ENCODE measurements around the gene MARVELD3.

The MARVELD3 gene

DNA sequence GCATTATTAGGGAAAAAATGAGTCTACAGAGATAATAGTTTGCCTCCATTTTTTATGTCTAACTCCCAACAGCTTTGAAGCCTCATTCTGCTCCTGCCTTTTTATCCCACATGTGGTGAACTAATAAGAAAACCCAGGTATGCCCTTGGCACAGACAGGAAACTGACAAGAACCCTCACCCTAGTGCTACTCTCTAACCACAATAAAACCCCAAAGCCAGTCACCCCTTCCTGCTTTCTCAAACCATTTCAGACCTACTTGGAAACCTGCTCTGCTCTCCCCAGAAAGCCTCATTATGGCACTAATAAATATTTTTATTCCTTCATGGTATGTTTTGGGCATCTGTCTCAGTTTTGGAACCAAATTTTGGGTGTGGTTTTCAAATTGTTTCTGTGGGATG is 3.9 kb upstream of the MARVELD3 start:
- no peak overlapping the region for H3K27ac ChIP-seq (ENCODE audit: low read depth, low read length)
- H3K4me3 ChIP-seq (ENCODE audit: low read depth, low read length) = no peak overlapping the region
- peaks cover 3% of the 10 kb centered on the region for H3K4me1 ChIP-seq (ENCODE audit: control insufficient read depth, insufficient read depth, low read length, unreplicated experiment)
- H3K36me3 ChIP-seq (ENCODE audit: insufficient read depth, low read length) = no peaks in the 10 kb centered on the region
- no peaks in the 10 kb centered on the region for H3K79me2 ChIP-seq (ENCODE audit: control insufficient read depth, insufficient read depth, low read length, unreplicated experiment)
- no peak overlapping the region for H2AFZ ChIP-seq (ENCODE audit: low read length, unreplicated experiment)
- peaks cover 76% of the 10 kb centered on the region for H3K27me3 ChIP-seq (ENCODE audit: insufficient read depth, low read length)

DNA sequence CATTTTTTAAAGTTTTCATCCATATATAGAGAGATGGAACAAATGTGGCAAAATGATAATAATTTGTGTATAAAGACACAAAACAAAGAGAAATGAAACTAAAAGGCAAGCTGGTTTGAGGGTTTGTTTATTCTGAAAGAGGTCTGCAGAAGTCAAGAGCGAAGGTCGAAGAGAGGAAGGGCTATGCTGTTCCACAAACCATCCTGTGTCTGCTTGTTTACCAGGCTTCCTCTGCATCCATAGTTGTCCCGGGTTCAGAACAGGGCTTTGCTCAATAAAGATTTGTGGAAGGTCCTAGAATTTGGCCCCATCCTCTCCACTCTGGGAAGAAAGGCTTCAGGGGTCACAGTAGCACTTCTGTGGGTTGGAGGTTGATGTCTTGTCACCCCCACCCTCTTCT is 2.4 kb upstream of the MARVELD3 start:
- no peak overlapping the region for H3K4me3 ChIP-seq (ENCODE audit: low read depth, low read length)
- H3K27ac ChIP-seq (ENCODE audit: low read depth, low read length) = no peak overlapping the region
- no peaks in the 10 kb centered on the region for H3K79me2 ChIP-seq (ENCODE audit: control insufficient read depth, insufficient read depth, low read length, unreplicated experiment)
- peaks cover 3% of the 10 kb centered on the region for H3K4me1 ChIP-seq (ENCODE audit: control insufficient read depth, insufficient read depth, low read length, unreplicated experiment)
- H3K36me3 ChIP-seq (ENCODE audit: insufficient read depth, low read length) = no peaks in the 10 kb centered on the region
- H3K27me3 ChIP-seq (ENCODE audit: insufficient read depth, low read length) = peaks cover 76% of the 10 kb centered on the region
- H2AFZ ChIP-seq (ENCODE audit: low read length, unreplicated experiment) = no peak overlapping the region

DNA sequence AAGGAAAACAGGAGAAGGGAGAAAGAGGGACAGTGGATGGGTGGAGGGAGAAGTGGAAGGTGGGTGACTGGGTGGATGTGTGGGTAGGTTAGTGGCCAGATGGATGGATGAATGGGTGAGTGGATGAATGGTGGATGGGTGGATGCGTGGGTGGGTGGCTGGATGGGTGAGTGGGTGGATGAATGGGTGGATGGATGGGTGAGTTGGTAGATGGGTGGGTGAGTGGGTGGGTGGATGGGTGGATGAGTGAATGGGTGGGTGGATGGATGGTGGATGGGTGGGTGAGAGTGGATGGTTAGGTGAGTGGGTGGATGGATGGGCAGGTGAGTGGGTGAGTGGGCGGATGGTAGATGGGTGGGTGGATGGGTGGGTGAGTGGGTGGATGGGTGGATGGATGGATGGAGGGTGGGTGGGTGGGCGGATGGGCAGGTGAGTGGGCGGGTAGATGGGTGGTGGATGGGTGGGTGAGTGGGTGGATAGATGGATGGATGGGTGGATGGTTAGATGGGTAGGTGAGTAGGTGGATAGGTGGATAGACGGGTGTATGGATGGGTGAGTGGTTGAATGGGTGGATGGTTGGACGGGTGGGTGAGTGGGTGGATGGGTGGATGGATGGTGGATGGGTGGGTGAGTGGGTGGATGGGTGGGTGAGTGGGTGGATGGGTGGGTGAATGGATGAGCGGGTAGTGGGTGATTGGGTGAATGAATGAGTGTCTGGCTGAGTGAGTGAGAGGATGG is 702 bp upstream of the MARVELD3 start:
- H3K27ac ChIP-seq (ENCODE audit: low read depth, low read length) = no peak overlapping the region
- H3K79me2 ChIP-seq (ENCODE audit: control insufficient read depth, insufficient read depth, low read length, unreplicated experiment) = no peaks in the 10 kb centered on the region
- H3K27me3 ChIP-seq (ENCODE audit: insufficient read depth, low read length) = peaks cover 62% of the 10 kb centered on the region
- no peaks in the 10 kb centered on the region for H3K36me3 ChIP-seq (ENCODE audit: insufficient read depth, low read length)
- peaks cover 3% of the 10 kb centered on the region for H3K4me1 ChIP-seq (ENCODE audit: control insufficient read depth, insufficient read depth, low read length, unreplicated experiment)
- no peak overlapping the region for H2AFZ ChIP-seq (ENCODE audit: low read length, unreplicated experiment)
- H3K4me3 ChIP-seq (ENCODE audit: low read depth, low read length) = no peak overlapping the region

DNA sequence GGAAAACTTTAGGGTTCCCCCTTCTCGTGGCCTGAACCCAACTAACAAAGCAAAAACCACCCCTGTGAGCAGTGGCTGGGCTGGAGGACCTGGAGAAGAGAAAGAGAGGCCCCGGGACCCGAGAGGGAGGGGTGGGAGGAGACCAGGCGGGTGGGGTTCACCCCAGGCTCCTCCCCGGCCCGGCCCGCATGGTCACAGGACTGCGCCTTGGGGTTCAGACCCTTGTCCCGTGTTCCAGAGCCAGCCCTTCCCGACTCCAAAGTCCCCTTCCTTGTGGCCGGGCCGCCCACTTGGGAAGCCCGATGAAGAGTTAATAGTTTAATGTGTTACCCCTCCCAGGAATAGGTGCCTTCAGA is 852 bp downstream of the MARVELD3 start:
- Histone ChIP-seq H2AFZ (ENCODE audit: low read length, unreplicated experiment) (no peak overlapping the region), H3K27ac (ENCODE audit: low read depth, low read length) (no peak overlapping the region), H3K4me1 (ENCODE audit: control insufficient read depth, insufficient read depth, low read length, unreplicated experiment) (peaks cover 3% of the 10 kb centered on the region), H3K79me2 (ENCODE audit: control insufficient read depth, insufficient read depth, low read length, unreplicated experiment) (no peaks in the 10 kb centered on the region), H3K27me3 (ENCODE audit: insufficient read depth, low read length) (peaks cover 50% of the 10 kb centered on the region), H3K36me3 (ENCODE audit: insufficient read depth, low read length) (no peaks in the 10 kb centered on the region), H3K4me3 (ENCODE audit: low read depth, low read length) (peak overlapping the region; percentile 77)

DNA sequence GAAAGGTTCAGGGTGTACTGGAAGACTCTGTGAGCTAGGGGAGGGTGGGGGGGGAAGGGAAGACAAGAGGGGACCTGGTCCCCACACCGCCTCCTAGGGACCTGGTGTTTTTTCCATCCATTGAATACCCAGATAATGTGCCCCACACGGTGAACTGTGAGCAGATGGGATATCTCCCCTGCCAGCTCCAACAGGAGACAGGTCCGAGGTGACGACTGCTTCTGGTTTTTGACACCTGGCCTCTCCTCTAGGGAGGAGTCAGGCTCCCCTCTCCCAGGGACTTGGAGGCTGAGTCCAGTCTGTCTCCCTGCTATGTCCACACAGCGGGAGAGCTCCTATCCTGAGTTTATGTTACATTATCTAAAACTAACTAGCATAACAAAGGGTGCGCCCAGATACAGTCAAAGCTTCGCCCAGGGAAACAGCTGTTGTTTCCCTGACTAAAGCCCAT is 1.8 kb downstream of the MARVELD3 start:
- H3K27ac ChIP-seq (ENCODE audit: low read depth, low read length) = no peak overlapping the region
- peaks cover 3% of the 10 kb centered on the region for H3K4me1 ChIP-seq (ENCODE audit: control insufficient read depth, insufficient read depth, low read length, unreplicated experiment)
- no peaks in the 10 kb centered on the region for H3K79me2 ChIP-seq (ENCODE audit: control insufficient read depth, insufficient read depth, low read length, unreplicated experiment)
- H3K4me3 ChIP-seq (ENCODE audit: low read depth, low read length) = no peak overlapping the region
- H2AFZ ChIP-seq (ENCODE audit: low read length, unreplicated experiment) = no peak overlapping the region
- H3K36me3 ChIP-seq (ENCODE audit: insufficient read depth, low read length) = no peaks in the 10 kb centered on the region
- peaks cover 46% of the 10 kb centered on the region for H3K27me3 ChIP-seq (ENCODE audit: insufficient read depth, low read length)

DNA sequence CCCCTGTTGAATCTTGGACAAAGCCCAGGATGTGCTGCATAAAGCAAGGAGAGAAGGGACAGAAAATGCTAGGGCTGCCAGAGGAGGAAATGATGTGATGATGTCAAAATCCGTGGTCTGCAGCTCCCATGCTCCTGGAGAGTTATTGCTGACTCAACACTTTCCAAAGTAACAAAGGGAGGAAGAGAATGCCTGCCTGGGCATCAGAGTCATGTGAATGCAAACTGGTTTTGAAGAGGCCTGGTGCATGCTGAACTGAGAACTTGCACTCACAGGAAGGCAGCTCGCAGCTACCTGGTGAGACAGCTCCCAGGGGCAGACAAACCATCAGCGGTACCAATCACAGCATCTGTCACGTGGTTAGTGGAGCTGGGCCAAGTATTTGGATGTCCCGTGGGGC is 2.8 kb downstream of the MARVELD3 start:
- H3K36me3 ChIP-seq (ENCODE audit: insufficient read depth, low read length) = no peaks in the 10 kb centered on the region
- H3K79me2 ChIP-seq (ENCODE audit: control insufficient read depth, insufficient read depth, low read length, unreplicated experiment) = no peaks in the 10 kb centered on the region
- no peak overlapping the region for H2AFZ ChIP-seq (ENCODE audit: low read length, unreplicated experiment)
- peaks cover 3% of the 10 kb centered on the region for H3K4me1 ChIP-seq (ENCODE audit: control insufficient read depth, insufficient read depth, low read length, unreplicated experiment)
- H3K27ac ChIP-seq (ENCODE audit: low read depth, low read length) = no peak overlapping the region
- no peak overlapping the region for H3K4me3 ChIP-seq (ENCODE audit: low read depth, low read length)
- peaks cover 41% of the 10 kb centered on the region for H3K27me3 ChIP-seq (ENCODE audit: insufficient read depth, low read length)

DNA sequence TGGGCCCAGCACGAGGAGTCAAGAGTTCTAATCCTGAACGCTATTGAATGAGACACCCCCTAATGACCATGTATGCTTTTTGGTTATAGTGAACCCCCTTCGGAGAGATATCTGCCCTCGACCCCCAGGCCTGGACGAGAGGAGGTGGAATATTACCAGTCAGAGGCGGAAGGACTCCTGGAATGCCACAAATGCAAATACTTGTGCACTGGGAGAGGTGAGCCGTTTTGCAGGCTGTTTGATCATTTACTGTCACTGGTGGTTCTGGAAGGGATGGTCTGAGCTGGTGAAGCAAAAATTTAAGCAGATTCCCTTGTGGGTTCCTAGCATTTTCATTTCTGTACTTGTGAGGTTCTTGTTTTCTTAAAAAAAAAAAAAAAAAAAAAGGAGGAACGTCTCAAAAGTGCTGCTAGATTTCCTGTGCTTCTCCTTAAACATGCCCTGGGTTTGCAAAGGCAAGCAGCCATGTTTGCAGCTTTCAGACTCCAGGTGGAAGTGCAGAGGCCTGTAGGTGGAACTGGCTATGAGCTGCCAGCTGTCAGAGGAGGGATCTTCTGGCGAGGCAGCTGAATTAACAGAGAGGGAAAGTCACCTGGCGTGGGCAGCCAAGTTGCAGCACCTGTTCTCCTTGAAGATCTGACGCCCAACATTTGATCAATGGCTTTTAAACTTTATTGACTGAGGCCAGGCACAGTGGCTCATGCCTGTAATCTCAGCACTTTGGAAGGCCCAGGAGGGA is 3.5 kb downstream of the MARVELD3 start:
- H3K27ac ChIP-seq (ENCODE audit: low read depth, low read length) = no peak overlapping the region

DNA sequence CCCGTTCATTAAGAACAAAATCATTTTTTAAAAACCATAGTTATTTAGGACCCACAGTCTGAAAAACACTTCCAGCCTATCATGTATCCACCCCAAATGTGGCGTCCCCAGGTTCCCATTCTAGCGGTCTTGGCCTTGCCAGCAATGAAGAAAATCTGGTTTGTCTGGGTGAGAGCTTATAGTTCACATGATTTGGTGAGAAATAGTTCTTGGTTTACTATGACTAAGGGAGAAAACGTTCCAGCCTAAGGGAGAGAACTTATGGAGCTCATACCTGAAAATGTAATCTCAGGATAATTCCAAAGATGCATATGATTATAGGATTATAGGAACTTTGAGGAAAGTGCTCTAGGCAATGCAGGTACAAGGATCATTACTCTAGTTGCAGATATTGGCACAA is 4.8 kb downstream of the MARVELD3 start:
- Histone ChIP-seq H3K27ac (ENCODE audit: low read depth, low read length) (no peak overlapping the region), H3K36me3 (ENCODE audit: insufficient read depth, low read length) (no peaks in the 10 kb centered on the region), H2AFZ (ENCODE audit: low read length, unreplicated experiment) (no peak overlapping the region), H3K79me2 (ENCODE audit: control insufficient read depth, insufficient read depth, low read length, unreplicated experiment) (no peaks in the 10 kb centered on the region), H3K4me1 (ENCODE audit: control insufficient read depth, insufficient read depth, low read length, unreplicated experiment) (peaks cover 3% of the 10 kb centered on the region), H3K27me3 (ENCODE audit: insufficient read depth, low read length) (peaks cover 23% of the 10 kb centered on the region), H3K4me3 (ENCODE audit: low read depth, low read length) (no peak overlapping the region)

More for the DNA sequence above, 3.5 kb downstream of the MARVELD3 start:
- H3K79me2 ChIP-seq (ENCODE audit: control insufficient read depth, insufficient read depth, low read length, unreplicated experiment) = no peaks in the 10 kb centered on the region
- no peaks in the 10 kb centered on the region for H3K36me3 ChIP-seq (ENCODE audit: insufficient read depth, low read length)
- peaks cover 3% of the 10 kb centered on the region for H3K4me1 ChIP-seq (ENCODE audit: control insufficient read depth, insufficient read depth, low read length, unreplicated experiment)
- H2AFZ ChIP-seq (ENCODE audit: low read length, unreplicated experiment) = no peak overlapping the region
- H3K4me3 ChIP-seq (ENCODE audit: low read depth, low read length) = no peak overlapping the region
- peaks cover 34% of the 10 kb centered on the region for H3K27me3 ChIP-seq (ENCODE audit: insufficient read depth, low read length)

DNA sequence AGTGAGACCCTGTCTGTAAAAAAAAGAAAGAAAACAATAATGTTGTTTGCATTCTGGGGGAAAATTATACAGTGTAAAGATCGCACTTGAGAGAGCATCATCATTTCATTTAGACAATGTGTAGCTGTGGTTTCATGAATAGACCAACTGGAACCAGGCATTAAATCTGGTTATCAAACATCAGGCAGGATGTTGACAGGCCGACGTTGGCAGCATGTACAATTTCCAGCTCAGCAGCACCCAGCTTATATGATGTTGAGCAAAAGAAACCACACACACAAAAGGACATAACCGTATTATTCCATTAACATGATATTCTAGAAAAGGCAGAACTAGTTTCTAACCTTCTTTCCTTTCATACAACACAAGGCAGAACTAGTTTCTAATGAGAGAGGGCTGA is 5.8 kb downstream of the MARVELD3 start:
- no peaks in the 10 kb centered on the region for H3K4me1 ChIP-seq (ENCODE audit: control insufficient read depth, insufficient read depth, low read length, unreplicated experiment)
- H3K27ac ChIP-seq (ENCODE audit: low read depth, low read length) = no peak overlapping the region
- no peak overlapping the region for H2AFZ ChIP-seq (ENCODE audit: low read length, unreplicated experiment)
- no peaks in the 10 kb centered on the region for H3K36me3 ChIP-seq (ENCODE audit: insufficient read depth, low read length)
- H3K27me3 ChIP-seq (ENCODE audit: insufficient read depth, low read length) = peaks cover 13% of the 10 kb centered on the region
- no peaks in the 10 kb centered on the region for H3K79me2 ChIP-seq (ENCODE audit: control insufficient read depth, insufficient read depth, low read length, unreplicated experiment)
- no peak overlapping the region for H3K4me3 ChIP-seq (ENCODE audit: low read depth, low read length)

DNA sequence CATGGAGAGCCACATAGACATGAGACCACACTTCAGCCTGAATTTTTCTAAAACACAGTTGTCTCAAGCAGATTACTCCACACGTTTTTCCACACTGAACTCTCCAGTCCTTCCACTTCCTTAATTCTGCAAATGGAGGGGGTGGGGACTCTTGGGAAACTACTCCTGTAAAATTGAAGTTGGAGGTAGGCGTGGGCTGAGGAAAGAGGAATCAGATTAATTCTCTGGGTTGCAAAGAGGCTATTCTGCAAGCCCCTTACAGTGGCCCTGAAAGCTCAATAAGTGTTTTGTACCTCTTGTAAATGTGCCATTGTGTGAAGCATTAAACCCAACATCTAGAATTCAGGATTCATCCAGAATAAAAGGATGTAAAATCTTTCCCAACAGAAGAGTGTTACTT is 9.6 kb downstream of the MARVELD3 start:
- Histone ChIP-seq H3K36me3 (ENCODE audit: insufficient read depth, low read length) (no peaks in the 10 kb centered on the region), H3K27me3 (ENCODE audit: insufficient read depth, low read length) (no peaks in the 10 kb centered on the region), H3K4me3 (ENCODE audit: low read depth, low read length) (no peak overlapping the region), H3K79me2 (ENCODE audit: control insufficient read depth, insufficient read depth, low read length, unreplicated experiment) (no peaks in the 10 kb centered on the region), H2AFZ (ENCODE audit: low read length, unreplicated experiment) (no peak overlapping the region), H3K27ac (ENCODE audit: low read depth, low read length) (no peak overlapping the region), H3K4me1 (ENCODE audit: control insufficient read depth, insufficient read depth, low read length, unreplicated experiment) (peaks cover 9% of the 10 kb centered on the region)

DNA sequence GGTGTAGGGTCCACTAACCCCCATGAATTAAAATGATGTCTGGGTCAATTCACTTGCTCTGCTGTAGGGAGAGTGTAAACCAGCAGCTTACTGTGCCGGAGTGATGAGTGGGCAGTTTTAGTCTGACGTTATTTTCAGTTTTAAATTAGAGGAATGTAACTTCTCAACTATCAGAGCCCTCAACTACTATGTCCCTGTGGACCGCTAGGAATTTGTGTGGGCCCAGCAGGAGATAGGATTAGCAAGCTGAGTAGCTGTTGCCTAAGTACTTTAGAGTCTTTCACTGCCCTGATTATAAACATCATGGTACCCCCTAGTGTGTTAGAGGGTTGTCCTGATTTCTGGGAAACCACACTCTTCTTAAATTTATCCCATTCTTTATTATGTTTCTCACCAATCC is 11.4 kb downstream of the MARVELD3 start:
- H3K27ac ChIP-seq (ENCODE audit: low read depth, low read length) = peak overlapping the region; percentile 41
- H3K36me3 ChIP-seq (ENCODE audit: insufficient read depth, low read length) = no peaks in the 10 kb centered on the region
- peaks cover 9% of the 10 kb centered on the region for H3K4me1 ChIP-seq (ENCODE audit: control insufficient read depth, insufficient read depth, low read length, unreplicated experiment)
- H3K4me3 ChIP-seq (ENCODE audit: low read depth, low read length) = no peak overlapping the region
- H2AFZ ChIP-seq (ENCODE audit: low read length, unreplicated experiment) = no peak overlapping the region
- H3K79me2 ChIP-seq (ENCODE audit: control insufficient read depth, insufficient read depth, low read length, unreplicated experiment) = no peaks in the 10 kb centered on the region
- no peaks in the 10 kb centered on the region for H3K27me3 ChIP-seq (ENCODE audit: insufficient read depth, low read length)
